ENCODE results near the gene BARHL2. TPM values are rescaled to one million over a fixed set of nuclear protein-coding genes. Genes with fewer than 3 reads are reported as not detected.

BARHL2 gene
- total RNA-seq, 1 experiment from 2014 or later: not detected

DNA sequence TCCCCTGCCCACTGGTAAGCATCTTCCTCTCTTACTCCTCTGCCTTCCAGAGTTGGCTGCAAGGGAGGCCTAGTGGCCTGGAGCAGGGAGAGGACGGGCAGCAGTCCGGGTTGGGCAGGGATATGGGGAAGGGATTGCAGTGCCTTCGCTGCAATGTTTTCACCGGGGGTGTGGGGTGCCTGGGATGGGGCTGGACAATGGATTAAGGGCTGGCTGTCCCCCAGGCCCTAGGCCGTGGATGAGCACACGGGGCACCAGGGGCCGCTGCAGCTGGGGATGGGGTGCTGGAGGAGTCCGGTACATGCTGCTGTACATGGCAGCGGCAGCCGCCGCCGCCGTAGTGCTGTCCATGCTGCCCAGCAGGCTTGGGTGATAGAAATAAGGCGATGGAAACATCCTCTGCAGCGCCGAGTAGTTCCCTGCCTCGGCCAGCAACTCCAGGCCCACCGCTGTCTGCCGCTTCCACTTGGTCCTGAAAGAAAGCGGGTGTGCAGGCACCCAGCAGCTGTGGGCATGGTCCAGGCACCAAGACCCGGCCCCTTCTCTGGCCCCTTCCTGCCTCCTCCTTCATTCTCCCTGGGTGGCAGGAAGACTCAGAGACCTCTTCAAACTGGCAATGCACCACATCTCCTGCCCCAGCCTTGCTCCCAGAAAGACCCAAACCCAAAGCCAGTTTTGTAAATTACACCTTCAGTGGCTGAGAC, 4.8 kb downstream of the BARHL2 start:
- Histone ChIP-seq H3K27me3 (ENCODE audit: insufficient read depth, low read depth) (peaks cover 24% of the 10 kb centered on the region; the same call in 1 of the 2 replicates), H3K27ac (no peak overlapping the region), H3F3A (ENCODE audit: insufficient read depth, low read depth) (no peaks in the 10 kb centered on the region), H3K4me1 (replicated peaks; ENCODE audit: insufficient read depth) (no peaks in the 10 kb centered on the region), H3K79me2 (ENCODE audit: low read depth) (no peaks in the 10 kb centered on the region), H2AFZ (no peak overlapping the region), H3K9me2 (ENCODE audit: insufficient read depth) (no peaks in the 10 kb centered on the region), H3K4me3 (no peak overlapping the region), H3K4me2 (no peak overlapping the region), H3K36me3 (ENCODE audit: low read depth) (no peaks in the 10 kb centered on the region), H3K9me3 (ENCODE audit: insufficient read depth, low read depth) (no peaks in the 10 kb centered on the region), H4K20me1 (ENCODE audit: insufficient read depth) (no peaks in the 10 kb centered on the region)
- TF ChIP-seq, protein P1, sequence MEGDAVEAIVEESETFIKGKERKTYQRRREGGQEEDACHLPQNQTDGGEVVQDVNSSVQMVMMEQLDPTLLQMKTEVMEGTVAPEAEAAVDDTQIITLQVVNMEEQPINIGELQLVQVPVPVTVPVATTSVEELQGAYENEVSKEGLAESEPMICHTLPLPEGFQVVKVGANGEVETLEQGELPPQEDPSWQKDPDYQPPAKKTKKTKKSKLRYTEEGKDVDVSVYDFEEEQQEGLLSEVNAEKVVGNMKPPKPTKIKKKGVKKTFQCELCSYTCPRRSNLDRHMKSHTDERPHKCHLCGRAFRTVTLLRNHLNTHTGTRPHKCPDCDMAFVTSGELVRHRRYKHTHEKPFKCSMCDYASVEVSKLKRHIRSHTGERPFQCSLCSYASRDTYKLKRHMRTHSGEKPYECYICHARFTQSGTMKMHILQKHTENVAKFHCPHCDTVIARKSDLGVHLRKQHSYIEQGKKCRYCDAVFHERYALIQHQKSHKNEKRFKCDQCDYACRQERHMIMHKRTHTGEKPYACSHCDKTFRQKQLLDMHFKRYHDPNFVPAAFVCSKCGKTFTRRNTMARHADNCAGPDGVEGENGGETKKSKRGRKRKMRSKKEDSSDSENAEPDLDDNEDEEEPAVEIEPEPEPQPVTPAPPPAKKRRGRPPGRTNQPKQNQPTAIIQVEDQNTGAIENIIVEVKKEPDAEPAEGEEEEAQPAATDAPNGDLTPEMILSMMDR (conservative IDR thresholded peaks at IDR 0.05): no peak
- no peak for TF ChIP-seq EZH2 (IDR thresholded peaks at IDR 0.05; ENCODE audit: low read depth)
- DNase-seq: no peak
- CTCF ChIA-PET: no interaction called here
- POLR2A ChIA-PET (ENCODE audit: unreplicated experiment): no interaction called here
- no TSS peak for BruUV-seq (replicated peaks)
- intact Hi-C loops (cut with micrococcal nuclease; ENCODE audit: unreplicated experiment): no loop called here

DNA sequence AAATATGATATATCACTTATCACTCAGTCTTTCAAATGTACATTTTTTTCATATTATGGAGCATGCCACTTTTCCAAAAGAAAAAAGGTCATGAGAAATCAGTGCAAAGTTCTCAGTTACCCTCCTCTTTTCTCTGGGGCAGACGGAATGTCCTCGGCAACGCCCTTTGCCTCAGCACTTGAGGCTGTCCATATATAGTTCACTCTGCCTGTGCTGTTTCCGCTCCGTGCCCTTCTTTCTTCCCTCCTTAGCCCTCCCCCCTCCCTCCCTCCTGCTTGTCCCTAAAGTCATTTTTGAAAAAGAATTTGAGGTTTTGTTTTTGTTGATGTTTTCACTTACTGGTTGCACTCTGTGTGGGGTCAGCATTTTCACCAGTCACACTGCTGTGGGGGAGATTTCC, 5.4 kb downstream of the BARHL2 start:
- Histone ChIP-seq H3K36me3 (ENCODE audit: low read depth) (no peaks in the 10 kb centered on the region), H3K9me3 (ENCODE audit: insufficient read depth, low read depth) (no peaks in the 10 kb centered on the region), H3K4me1 (replicated peaks; ENCODE audit: insufficient read depth) (no peaks in the 10 kb centered on the region), H3F3A (ENCODE audit: insufficient read depth, low read depth) (no peaks in the 10 kb centered on the region), H3K27me3 (ENCODE audit: insufficient read depth, low read depth) (peaks cover 24% of the 10 kb centered on the region; the same call in 1 of the 2 replicates), H3K4me3 (no peak overlapping the region), H2AFZ (no peak overlapping the region), H3K4me2 (no peak overlapping the region), H3K9me2 (ENCODE audit: insufficient read depth) (no peaks in the 10 kb centered on the region), H3K27ac (no peak overlapping the region), H4K20me1 (ENCODE audit: insufficient read depth) (no peaks in the 10 kb centered on the region), H3K79me2 (ENCODE audit: low read depth) (no peaks in the 10 kb centered on the region)
- ChIA-PET CTCF (no interaction called here), POLR2A (ENCODE audit: unreplicated experiment) (no interaction called here)
- BruUV-seq (replicated peaks): no TSS peak
- no peak for DNase-seq
- TF ChIP-seq, protein P1 (conservative IDR thresholded peaks at IDR 0.05): no peak
- no peak for TF ChIP-seq EZH2 (IDR thresholded peaks at IDR 0.05; ENCODE audit: low read depth)
- intact Hi-C loops (cut with micrococcal nuclease; ENCODE audit: unreplicated experiment): no loop called here

DNA sequence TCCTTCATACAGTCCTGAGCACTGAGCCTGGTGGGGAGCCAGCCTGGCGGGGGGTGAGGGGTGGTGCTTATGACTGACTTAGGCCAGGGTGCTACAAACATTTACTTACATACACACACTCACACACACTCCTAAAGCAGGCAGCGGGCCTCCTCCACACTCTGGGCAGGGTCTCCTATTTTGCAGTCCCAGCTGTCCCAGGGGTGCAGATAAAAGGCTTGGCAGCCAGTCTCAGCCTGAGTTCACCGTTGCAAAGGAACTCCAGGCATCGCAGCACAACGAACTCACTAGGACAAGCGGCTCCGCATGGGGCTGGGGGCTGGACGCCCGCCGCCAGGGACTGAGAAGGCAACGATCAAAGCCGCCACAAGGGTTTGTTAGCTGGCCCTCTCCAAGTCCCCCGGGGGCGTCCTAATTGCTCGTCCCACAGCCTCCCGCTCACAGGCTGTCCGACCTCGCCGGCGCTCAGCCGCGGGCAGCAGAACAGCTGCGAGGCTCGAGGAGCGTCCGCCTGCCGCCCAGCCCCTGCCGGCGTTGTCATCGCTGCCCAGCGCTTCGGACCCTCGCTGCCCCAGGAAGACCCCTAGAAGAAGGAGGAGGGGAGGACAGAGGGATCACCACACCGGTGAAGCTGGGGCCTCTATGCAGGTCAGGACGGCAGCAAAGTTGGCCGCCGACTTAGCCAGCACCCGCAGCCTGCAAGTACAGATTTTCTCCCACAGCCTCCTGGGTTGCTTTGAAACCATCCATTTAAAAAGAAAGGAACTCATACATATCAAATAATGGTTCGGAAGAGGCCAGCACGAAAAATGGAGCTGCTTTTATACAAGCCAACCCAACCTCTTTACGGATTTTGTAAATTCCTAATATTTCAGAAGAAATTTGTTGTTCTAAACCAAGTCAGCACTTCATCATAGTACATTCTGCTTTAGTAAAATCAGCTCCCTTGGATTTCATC, 6.2 kb downstream of the BARHL2 start:
- POLR2A ChIA-PET (ENCODE audit: unreplicated experiment): no interaction called here

More for the DNA sequence above, 6.2 kb downstream of the BARHL2 start:
- Histone ChIP-seq H3K9me2 (ENCODE audit: insufficient read depth) (no peaks in the 10 kb centered on the region), H3K4me2 (no peak overlapping the region), H2AFZ (no peak overlapping the region), H3K9me3 (ENCODE audit: insufficient read depth, low read depth) (no peaks in the 10 kb centered on the region), H3K4me3 (no peak overlapping the region), H3K79me2 (ENCODE audit: low read depth) (no peaks in the 10 kb centered on the region), H3F3A (ENCODE audit: insufficient read depth, low read depth) (no peaks in the 10 kb centered on the region), H4K20me1 (ENCODE audit: insufficient read depth) (no peaks in the 10 kb centered on the region), H3K27me3 (ENCODE audit: insufficient read depth, low read depth) (peaks cover 24% of the 10 kb centered on the region; the same call in 1 of the 2 replicates), H3K36me3 (ENCODE audit: low read depth) (no peaks in the 10 kb centered on the region), H3K27ac (no peak overlapping the region), H3K4me1 (replicated peaks; ENCODE audit: insufficient read depth) (no peaks in the 10 kb centered on the region)
- intact Hi-C loops (cut with micrococcal nuclease; ENCODE audit: unreplicated experiment): no loop called here
- DNase-seq: no peak
- no TSS peak for BruUV-seq (replicated peaks)
- TF ChIP-seq, protein P1 (conservative IDR thresholded peaks at IDR 0.05): no peak
- TF ChIP-seq EZH2 (IDR thresholded peaks at IDR 0.05; ENCODE audit: low read depth): no peak
- CTCF ChIA-PET: no interaction called here

Data from PC-9 (cell line).